ENCODE results near the gene KAZN. TPM values are rescaled to one million over a fixed set of nuclear protein-coding genes. Genes with fewer than 3 reads are reported as not detected.

The KAZN gene
- total RNA-seq, 1 experiment from 2014 or later: 2.4 TPM

DNA sequence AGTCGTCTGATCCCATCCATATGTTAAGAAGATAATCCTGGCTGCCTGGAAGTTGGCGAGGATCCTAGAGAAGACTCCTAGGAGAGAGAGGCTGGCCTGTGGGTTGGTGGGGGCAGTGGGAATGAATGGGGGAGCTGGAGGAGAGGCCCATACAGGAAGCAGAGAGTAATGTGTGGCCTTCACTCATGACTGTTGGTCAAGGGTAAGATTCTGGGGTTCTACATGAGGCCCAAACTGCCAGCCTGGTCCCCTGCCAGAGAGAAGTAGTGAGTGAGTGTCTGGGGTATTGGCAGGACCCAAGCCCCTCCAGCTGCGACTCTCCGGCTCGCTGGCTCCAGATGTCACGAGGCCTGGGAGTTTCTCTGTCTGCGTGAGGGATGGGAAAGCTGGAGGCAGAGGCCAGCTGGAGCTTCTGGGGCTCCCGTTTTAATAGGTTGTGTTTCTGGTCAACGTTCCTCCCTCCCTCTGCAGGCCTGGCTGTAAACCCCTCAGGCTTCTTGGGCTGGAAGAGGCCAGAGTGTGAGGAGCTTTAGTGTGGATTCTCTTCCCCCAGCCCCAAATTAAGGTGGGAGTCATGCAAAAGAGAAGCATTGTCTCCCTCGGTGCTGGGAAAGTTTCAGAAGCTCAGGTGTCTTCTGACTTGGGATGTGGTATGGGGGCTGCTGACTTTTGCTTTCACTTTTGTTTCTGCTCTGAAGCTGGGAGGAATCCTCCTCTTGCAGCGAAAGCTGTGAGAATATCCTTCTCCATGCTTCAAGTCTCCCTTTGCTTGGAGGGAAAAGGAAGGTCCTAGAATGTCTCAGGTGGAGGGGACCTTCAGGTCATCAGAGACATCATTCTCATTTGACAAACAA lies 557.6 kb downstream of the KAZN start:
- H3K4me3 Mint-ChIP-seq (ENCODE audit: unreplicated experiment): peak overlapping the region; percentile 16
- ChIA-PET POLR2A (no interaction called here), CTCF (interaction anchor here (0.5 kb wide), 1 partner anchor 303 kb away, joined by 7 read pairs; no protein-coding TSS in a partner anchor)
- H3K27ac Mint-ChIP-seq (ENCODE audit: unreplicated experiment): peak overlapping the region; percentile 58
- intact Hi-C loops (cut with micrococcal nuclease; ENCODE audit: unreplicated experiment): no loop called here
- Histone ChIP-seq H3K36me3 (ENCODE audit: control insufficient read depth, insufficient read depth, low read length) (no peaks in the 10 kb centered on the region; the same call in 1 of the 2 replicates), H3K4me1 (peaks cover 49% of the 10 kb centered on the region), H3K27me3 (replicated peaks; ENCODE audit: control insufficient read depth, insufficient read depth, low read length) (no peaks in the 10 kb centered on the region), H3K9me3 (no peaks in the 10 kb centered on the region), H3K4me3 (ENCODE audit: low read depth, low read length) (no peak overlapping the region)
- TF ChIP-seq, protein P1, sequence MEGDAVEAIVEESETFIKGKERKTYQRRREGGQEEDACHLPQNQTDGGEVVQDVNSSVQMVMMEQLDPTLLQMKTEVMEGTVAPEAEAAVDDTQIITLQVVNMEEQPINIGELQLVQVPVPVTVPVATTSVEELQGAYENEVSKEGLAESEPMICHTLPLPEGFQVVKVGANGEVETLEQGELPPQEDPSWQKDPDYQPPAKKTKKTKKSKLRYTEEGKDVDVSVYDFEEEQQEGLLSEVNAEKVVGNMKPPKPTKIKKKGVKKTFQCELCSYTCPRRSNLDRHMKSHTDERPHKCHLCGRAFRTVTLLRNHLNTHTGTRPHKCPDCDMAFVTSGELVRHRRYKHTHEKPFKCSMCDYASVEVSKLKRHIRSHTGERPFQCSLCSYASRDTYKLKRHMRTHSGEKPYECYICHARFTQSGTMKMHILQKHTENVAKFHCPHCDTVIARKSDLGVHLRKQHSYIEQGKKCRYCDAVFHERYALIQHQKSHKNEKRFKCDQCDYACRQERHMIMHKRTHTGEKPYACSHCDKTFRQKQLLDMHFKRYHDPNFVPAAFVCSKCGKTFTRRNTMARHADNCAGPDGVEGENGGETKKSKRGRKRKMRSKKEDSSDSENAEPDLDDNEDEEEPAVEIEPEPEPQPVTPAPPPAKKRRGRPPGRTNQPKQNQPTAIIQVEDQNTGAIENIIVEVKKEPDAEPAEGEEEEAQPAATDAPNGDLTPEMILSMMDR (IDR thresholded peaks at IDR 0.05; ENCODE audit: insufficient read depth in 1 of 2, low read depth in 1 of 2, low read length in 1 of 2, severe bottlenecking in 1 of 2, unreplicated experiment in 1 of 2): no peak
- peaks cover 16% of the 10 kb centered on the region for H3K4me1 Mint-ChIP-seq (ENCODE audit: low read depth, unreplicated experiment)
- no TSS peak for BruUV-seq (replicated peaks)
- peaks cover 9% of the 10 kb centered on the region for H3K36me3 Mint-ChIP-seq (ENCODE audit: insufficient read depth, unreplicated experiment)
- no peak for DNase-seq
- H3K9me3 Mint-ChIP-seq (ENCODE audit: unreplicated experiment): no peaks in the 10 kb centered on the region
- H3K27me3 Mint-ChIP-seq (ENCODE audit: insufficient read depth, unreplicated experiment): no peaks in the 10 kb centered on the region

DNA sequence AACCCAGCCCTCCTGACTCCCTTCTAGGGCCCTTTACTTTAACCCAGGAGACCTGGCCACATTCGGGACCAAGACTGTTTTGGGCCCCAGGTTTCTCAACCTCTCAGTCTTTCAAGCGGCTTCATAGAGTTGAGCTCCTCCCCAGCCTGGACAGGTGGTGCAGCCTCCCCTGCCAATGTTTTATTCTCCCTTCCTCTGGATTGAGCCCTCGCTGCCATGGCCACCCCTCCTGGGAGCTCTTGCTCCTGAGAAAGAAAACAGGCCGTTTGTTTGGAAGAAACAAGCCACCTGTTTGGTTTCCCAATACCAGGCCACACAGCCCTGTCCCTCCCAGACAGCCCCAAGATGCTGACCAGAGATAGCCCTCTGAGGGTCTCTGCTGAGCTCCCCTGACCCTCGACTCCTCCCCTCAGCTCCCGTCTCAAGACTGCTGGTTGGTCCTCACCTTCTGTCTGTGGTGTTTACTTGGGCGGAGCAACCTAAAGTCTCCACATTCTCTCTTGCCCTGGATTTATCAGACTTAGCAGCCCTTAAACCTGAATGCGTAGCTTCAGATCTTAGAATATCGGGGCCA lies 558.4 kb downstream of the KAZN start:
- BruUV-seq (replicated peaks): no TSS peak
- Mint-ChIP-seq H3K27me3 (ENCODE audit: insufficient read depth, unreplicated experiment) (no peaks in the 10 kb centered on the region), H3K4me1 (ENCODE audit: low read depth, unreplicated experiment) (peaks cover 16% of the 10 kb centered on the region), H3K9me3 (ENCODE audit: unreplicated experiment) (no peaks in the 10 kb centered on the region), H3K36me3 (ENCODE audit: insufficient read depth, unreplicated experiment) (peaks cover 9% of the 10 kb centered on the region), H3K4me3 (ENCODE audit: unreplicated experiment) (no peak overlapping the region), H3K27ac (ENCODE audit: unreplicated experiment) (peak overlapping the region; percentile 35)
- ChIA-PET CTCF (interaction anchor here (0.5 kb wide), 1 partner anchor 302 kb away, joined by 7 read pairs; no protein-coding TSS in a partner anchor), POLR2A (no interaction called here)
- no peak for DNase-seq
- no peaks in the 10 kb centered on the region; the same call in 1 of the 2 replicates for H3K36me3 ChIP-seq (ENCODE audit: control insufficient read depth, insufficient read depth, low read length)
- H3K4me3 ChIP-seq (ENCODE audit: low read depth, low read length): no peak overlapping the region
- H3K27me3 ChIP-seq (replicated peaks; ENCODE audit: control insufficient read depth, insufficient read depth, low read length): no peaks in the 10 kb centered on the region
- peaks cover 43% of the 10 kb centered on the region for H3K4me1 ChIP-seq
- intact Hi-C loops (cut with micrococcal nuclease; ENCODE audit: unreplicated experiment): no loop called here
- TF ChIP-seq, protein P1 (IDR thresholded peaks at IDR 0.05; ENCODE audit: insufficient read depth in 1 of 2, low read depth in 1 of 2, low read length in 1 of 2, severe bottlenecking in 1 of 2, unreplicated experiment in 1 of 2): no peak
- H3K9me3 ChIP-seq: no peaks in the 10 kb centered on the region

- no peak overlapping the region for H3K27ac Mint-ChIP-seq (ENCODE audit: unreplicated experiment)
- no peaks in the 10 kb centered on the region for H3K9me3 Mint-ChIP-seq (ENCODE audit: unreplicated experiment)
- intact Hi-C loops (cut with micrococcal nuclease; ENCODE audit: unreplicated experiment): no loop called here
- ChIA-PET CTCF (interaction anchor here (1.3 kb wide), 1 partner anchor 114 kb away, joined by 3 read pairs; no protein-coding TSS in a partner anchor), POLR2A (no interaction called here)
- DNase-seq: no peak
- H3K4me1 Mint-ChIP-seq (ENCODE audit: low read depth, unreplicated experiment): peaks cover 16% of the 10 kb centered on the region
- BruUV-seq (replicated peaks): no TSS peak
- H3K36me3 Mint-ChIP-seq (ENCODE audit: insufficient read depth, unreplicated experiment): peaks cover 9% of the 10 kb centered on the region
- TF ChIP-seq, protein P1 (IDR thresholded peaks at IDR 0.05; ENCODE audit: insufficient read depth in 1 of 2, low read depth in 1 of 2, low read length in 1 of 2, severe bottlenecking in 1 of 2, unreplicated experiment in 1 of 2): no peak
- Histone ChIP-seq H3K36me3 (ENCODE audit: control insufficient read depth, insufficient read depth, low read length) (no peaks in the 10 kb centered on the region; the same call in 1 of the 2 replicates), H3K27me3 (replicated peaks; ENCODE audit: control insufficient read depth, insufficient read depth, low read length) (no peaks in the 10 kb centered on the region), H3K4me3 (ENCODE audit: low read depth, low read length) (no peak overlapping the region), H3K4me1 (peaks cover 40% of the 10 kb centered on the region), H3K9me3 (no peaks in the 10 kb centered on the region)
- no peak overlapping the region for H3K4me3 Mint-ChIP-seq (ENCODE audit: unreplicated experiment)
- H3K27me3 Mint-ChIP-seq (ENCODE audit: insufficient read depth, unreplicated experiment): no peaks in the 10 kb centered on the region
Observed at GRCh38 chr1:15157524-15158399, 559.3 kb downstream of the KAZN start.

Data from Caco-2 (cell line).